Ovary (tissue), 9 donors: Measurements from ENCODE around the gene FTHL17. TPM values are rescaled to one million over a fixed set of nuclear protein-coding genes. Genes with fewer than 3 reads are reported as not detected.

ENCODE experiments used
- DNase-seq, 5 donors: peaks; one replicate each; pipeline ENCODE4 v3.0.0-alpha.2; 2019 to 2020
- H3K27ac ChIP-seq, 2 donors: fragments of 200-600 bp; one replicate each; pipeline versions ENCODE4 v1.5.1 to v1.8.0; 2019 to 2022
- H3K27me3 ChIP-seq: fragments of 200-600 bp; one replicate; pipeline ENCODE4 v1.8.0; 2022
- H3K36me3 ChIP-seq: fragments of 200-600 bp; sonication (generic); one replicate; pipeline ENCODE4 v1.5.1; 2019
- H3K4me1 ChIP-seq: one replicate; pipeline ENCODE4 v1.8.1; 2013; ENCODE audit warnings: mild to moderate bottlenecking, moderate library complexity; ENCODE audit not compliant: insufficient read depth
- H3K4me3 ChIP-seq: fragments of 200-600 bp; sonication (generic); one replicate; pipeline ENCODE4 v1.5.1; 2017
- H3K9me3 ChIP-seq, 2 donors: fragments of 200-600 bp in 1 of 2; sonication (generic) in 1 of 2; one replicate each; pipeline versions ENCODE4 v1.5.1 to v1.8.1; 2013 to 2019; ENCODE audit warnings: mild to moderate bottlenecking in 1 of 2, moderate library complexity in 1 of 2
- CTCF ChIP-seq, 3 donors: fragments of 450-650 bp in 2 of 3; fragments of 200-600 bp in 1 of 3; IDR thresholded peaks; one replicate each; pipeline versions ENCODE4 v1.5.1 to v1.8.0; 2016 to 2022; ENCODE audit warnings: antibody characterized with exemption in 3 of 3, mild to moderate bottlenecking in 1 of 3
- EP300 ChIP-seq: sonication (generic); formaldehyde crosslinking; IDR thresholded peaks from one replicate; pipeline ENCODE4 v1.6.1; 2017; ENCODE audit warnings: antibody characterized with exemption
- POLR2A ChIP-seq: fragments of 450-650 bp; IDR thresholded peaks from one replicate; pipeline ENCODE4 v1.6.1; 2017; ENCODE audit warnings: antibody characterized with exemption, mild to moderate bottlenecking, moderate library complexity
- WGBS, 3 donors: extraction: QIAGEN DNeasy Blood & Tissue Kit in 1 of 3; methylation state at CpG; one replicate each; pipeline versions ENCODE4 v1.1.5 to v1.1.7; 2013 to 2017; 5-methylcytosine and 5-hydroxymethylcytosine counted together
- intact Hi-C, 4 donors: fragments of 100-400 bp; cut with DNase I; formaldehyde crosslinking; loops; one replicate each; pipeline versions ENCODE4 v1.11.0 to v1.15.1; 2022 to 2023
- polyA plus RNA-seq, 2 donors: library from polyadenylated mRNA; stranded (reverse); fragments of 200-250 nt in 1 of 2; fragments of 350-450 nt in 1 of 2; fragmentation: Illumina TruSeq in 1 of 2; extraction: RNeasy Lipid Tissue Mini Kit (QIAGEN cat#74804) in 1 of 2; gene quantifications; one replicate each; pipeline ENCODE4 v1.2.3, GENCODE V29; 2013 to 2014
- total RNA-seq, 7 donors: library from RNA; depleted of rRNA in 2 of 7; stranded (reverse); fragments of >200 nt in 2 of 7; fragmentation: NEBNext Ultra II Directional in 3 of 7; extraction: Animal tissue kit (Norgen Biotek cat#: 25700) in 3 of 7; gene quantifications; one replicate each; pipeline versions ENCODE4 v1.1.0 to v1.2.4, GENCODE V29; 2016 to 2023
- donor health status: DM: no; HTN: no; CAD: no; lungs with moderate emphysema.
- donor health status: DM: no; HTN: no; CAD: no.
- donor health status: Bipolar disorder and iron deficiency.
- donor health status: DM: yes; HTN: yes; CAD: no.
- donor health status: DM: no; HTN: no; CAD: no.
- donor health status: DM: yes; HTN: yes; CAD: no.

Gene FTHL17
- total and polyA plus RNA-seq, 9 donors, result not detected

DNA sequence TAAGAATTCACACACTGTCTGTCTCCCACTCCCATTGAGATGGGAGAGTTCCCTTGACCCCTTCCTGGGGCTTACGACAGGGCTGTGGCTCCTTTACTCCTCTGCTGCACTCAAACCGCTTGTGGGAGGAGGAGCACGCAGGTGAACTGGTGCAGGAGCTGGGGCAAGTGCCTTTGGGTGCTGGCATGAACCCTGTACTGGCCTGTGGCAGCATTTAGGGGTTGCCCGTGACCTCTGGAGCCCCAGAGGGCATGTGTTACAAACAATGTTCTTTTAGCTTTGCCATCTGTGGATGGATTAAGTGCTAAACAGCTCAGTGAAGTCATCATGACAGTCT lies 21.8 kb upstream of the FTHL17 start:
- Histone ChIP-seq H3K27me3 (no peaks in the 10 kb centered on the region), H3K4me3 (no peak overlapping the region), H3K27ac (no peak overlapping the region), H3K9me3 (no peaks in the 10 kb centered on the region), H3K36me3 (no peaks in the 10 kb centered on the region), H3K4me1 (no peaks in the 10 kb centered on the region)
- no peak for DNase-seq
- TF ChIP-seq POLR2A, result no peak
- intact Hi-C loops, result no loop called here
- WGBS, 3 donors, result 58 to 74% (median 70%) methylated on average over 4 of the region's 4 CpGs

- Histone ChIP-seq H3K4me1 (no peaks in the 10 kb centered on the region), H3K27ac (no peak overlapping the region), H3K36me3 (no peaks in the 10 kb centered on the region), H3K4me3 (no peak overlapping the region), H3K9me3 (no peaks in the 10 kb centered on the region), H3K27me3 (no peaks in the 10 kb centered on the region)
- no peak for DNase-seq
- intact Hi-C loops, result no loop called here
- whole genome bisulfite sequencing, 3 donors, result 42 to 44% (median 43%) methylated on average over 3 of the region's 3 CpGs
- TF ChIP-seq CTCF (IDR thresholded peaks at IDR 0.05), result no peak
- TF ChIP-seq EP300, result no peak
- TF ChIP-seq POLR2A, result no peak
Observed at GRCh38 chrX:31092970-31093638, 21.3 kb upstream of the FTHL17 start.

DNA sequence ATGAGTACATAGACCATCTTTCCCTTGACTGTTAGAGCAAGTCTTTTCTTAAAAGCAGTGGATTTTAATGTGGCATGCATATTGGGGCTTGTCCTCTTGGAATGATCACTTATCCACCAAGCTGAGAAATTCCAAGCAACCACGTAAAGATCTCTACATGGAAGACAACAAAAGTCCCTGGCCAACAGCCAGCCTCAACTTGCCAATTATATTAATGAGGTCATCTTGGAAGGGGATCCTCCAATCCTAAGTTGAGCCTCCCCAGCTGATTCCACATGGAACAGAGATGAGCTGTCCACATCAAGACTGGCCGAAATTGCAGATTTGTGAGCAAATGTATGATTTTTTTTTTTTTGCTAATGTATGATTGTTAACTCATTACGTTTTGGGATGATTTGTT lies 20.6 kb upstream of the FTHL17 start:
- Histone ChIP-seq H3K4me1 (no peaks in the 10 kb centered on the region), H3K36me3 (no peaks in the 10 kb centered on the region), H3K27me3 (no peaks in the 10 kb centered on the region), H3K4me3 (no peak overlapping the region), H3K27ac (no peak overlapping the region), H3K9me3 (no peaks in the 10 kb centered on the region)
- TF ChIP-seq CTCF (IDR thresholded peaks at IDR 0.05), result no peak
- no peak for TF ChIP-seq POLR2A
- no peak for DNase-seq
- intact Hi-C loops, result no loop called here
- WGBS, 3 donors, result 40 to 42% (median 41%) methylated on average over 3 of the region's 3 CpGs

DNA sequence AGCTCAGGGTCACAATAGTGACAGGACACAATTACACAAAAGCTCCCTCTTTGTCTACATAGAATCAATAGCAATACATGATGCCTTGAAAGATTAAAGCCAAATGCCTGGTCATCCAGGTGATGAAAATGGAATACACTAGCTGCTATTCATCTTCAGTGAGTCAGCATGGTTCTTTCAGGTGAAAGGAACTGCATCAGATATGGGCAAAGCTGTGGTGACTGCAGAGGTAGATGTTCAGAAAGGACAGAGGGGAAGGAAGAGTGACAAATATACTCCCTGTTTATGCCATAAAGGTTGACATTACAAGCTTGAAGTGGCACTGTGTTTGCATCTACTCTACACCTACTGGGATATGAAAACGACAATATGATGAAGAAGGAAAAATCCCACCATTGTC lies 20.0 kb upstream of the FTHL17 start:
- no peak for DNase-seq
- 57 to 75% (median 62%) methylated on average over 1 of the region's 1 CpG for WGBS, 3 donors
- no peak overlapping the region for H3K27ac ChIP-seq
- H3K4me3 ChIP-seq, result no peak overlapping the region
- TF ChIP-seq POLR2A (no peak), CTCF (IDR thresholded peaks at IDR 0.05) (no peak), EP300 (no peak)
- H3K9me3 ChIP-seq, result no peaks in the 10 kb centered on the region
- intact Hi-C loops, result no loop called here
- no peaks in the 10 kb centered on the region for H3K4me1 ChIP-seq
- H3K27me3 ChIP-seq, result no peaks in the 10 kb centered on the region
- no peaks in the 10 kb centered on the region for H3K36me3 ChIP-seq

GRCh38 chrX:31074522-31074921 lies 2.7 kb upstream of the FTHL17 start:
- Histone ChIP-seq H3K36me3 (no peaks in the 10 kb centered on the region), H3K4me1 (no peaks in the 10 kb centered on the region), H3K27ac (no peak overlapping the region), H3K9me3 (no peaks in the 10 kb centered on the region), H3K4me3 (no peak overlapping the region), H3K27me3 (no peaks in the 10 kb centered on the region)
- 58 to 68% (median 63%) methylated on average over 2 of the region's 2 CpGs for WGBS, 3 donors
- no peak for TF ChIP-seq CTCF (IDR thresholded peaks at IDR 0.05)
- TF ChIP-seq EP300, result no peak
- TF ChIP-seq POLR2A, result no peak
- intact Hi-C loops, result no loop called here
- no peak for DNase-seq
